MM.1S (cell line): ENCODE measurements around the gene DHRS12.

Experiments used
- EZH2phosphoT487 ChIP-seq: fragments of 300-600 bp; sonication (generic); IDR thresholded peaks from 2 replicates; pipeline ENCODE4 v1.6.1; 2018; ENCODE audit warnings: antibody characterized with exemption, low read length
- TF ChIP-seq, protein P1 (sequence below): fragments of 300-600 bp; sonication (generic); IDR thresholded peaks from 2 replicates; pipeline ENCODE4 v1.5.1; 2016; ENCODE audit warnings: antibody characterized with exemption, low read length, mixed read lengths

- TF ChIP-seq, protein P1, sequence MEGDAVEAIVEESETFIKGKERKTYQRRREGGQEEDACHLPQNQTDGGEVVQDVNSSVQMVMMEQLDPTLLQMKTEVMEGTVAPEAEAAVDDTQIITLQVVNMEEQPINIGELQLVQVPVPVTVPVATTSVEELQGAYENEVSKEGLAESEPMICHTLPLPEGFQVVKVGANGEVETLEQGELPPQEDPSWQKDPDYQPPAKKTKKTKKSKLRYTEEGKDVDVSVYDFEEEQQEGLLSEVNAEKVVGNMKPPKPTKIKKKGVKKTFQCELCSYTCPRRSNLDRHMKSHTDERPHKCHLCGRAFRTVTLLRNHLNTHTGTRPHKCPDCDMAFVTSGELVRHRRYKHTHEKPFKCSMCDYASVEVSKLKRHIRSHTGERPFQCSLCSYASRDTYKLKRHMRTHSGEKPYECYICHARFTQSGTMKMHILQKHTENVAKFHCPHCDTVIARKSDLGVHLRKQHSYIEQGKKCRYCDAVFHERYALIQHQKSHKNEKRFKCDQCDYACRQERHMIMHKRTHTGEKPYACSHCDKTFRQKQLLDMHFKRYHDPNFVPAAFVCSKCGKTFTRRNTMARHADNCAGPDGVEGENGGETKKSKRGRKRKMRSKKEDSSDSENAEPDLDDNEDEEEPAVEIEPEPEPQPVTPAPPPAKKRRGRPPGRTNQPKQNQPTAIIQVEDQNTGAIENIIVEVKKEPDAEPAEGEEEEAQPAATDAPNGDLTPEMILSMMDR, result no peak
- no peak for TF ChIP-seq EZH2phosphoT487
Observed at GRCh38 chr13:51807041-51807440, 3.1 kb upstream of the DHRS12 start.
